Neural progenitor cell (in vitro differentiated cells): ENCODE data around the gene NUTF2. TPM values are rescaled to one million over a fixed set of nuclear protein-coding genes. Genes with fewer than 3 reads are reported as not detected.

Source experiments
- DNase-seq: peaks from one replicate; pipeline ENCODE4 v3.0.0-alpha.2; 2016; ENCODE audit warnings: low spot score
- H2AFZ ChIP-seq: fragments of 200-600 bp; sonication (generic); replicated peaks from 2 replicates; pipeline ENCODE4 v1.6.1; 2016; ENCODE audit warnings: antibody characterized with exemption
- H3F3A ChIP-seq: fragments of 200-600 bp; sonication (generic); 2 replicates; pipeline ENCODE4 v1.6.1; 2016; ENCODE audit warnings: antibody characterized with exemption, low read depth
- H3K27ac ChIP-seq: fragments of 200-600 bp; sonication (generic); 2 replicates; pipeline ENCODE4 v1.5.1; 2016; ENCODE audit warnings: mild to moderate bottlenecking
- H3K27me3 ChIP-seq: fragments of 200-600 bp; sonication (generic); 2 replicates; pipeline ENCODE4 v1.6.1; 2016; ENCODE audit warnings: mild to moderate bottlenecking, moderate library complexity
- H3K36me3 ChIP-seq: fragments of 200-600 bp; sonication (generic); 2 replicates; pipeline ENCODE4 v1.5.1; 2016
- H3K4me1 ChIP-seq: fragments of 200-600 bp; sonication (generic); 2 replicates; pipeline ENCODE4 v1.6.1; 2016; ENCODE audit warnings: mixed run types
- H3K4me2 ChIP-seq: fragments of 200-600 bp; sonication (generic); 2 replicates; pipeline ENCODE4 v1.6.1; 2016
- H3K4me3 ChIP-seq: fragments of 200-600 bp; sonication (generic); 2 replicates; pipeline ENCODE4 v1.5.1; 2016
- H3K79me2 ChIP-seq: fragments of 200-600 bp; sonication (generic); 2 replicates; pipeline ENCODE4 v1.6.1; 2016; ENCODE audit warnings: low read depth
- H3K9ac ChIP-seq: fragments of 200-600 bp; sonication (generic); 2 replicates; pipeline ENCODE4 v1.6.1; 2016
- H3K9me3 ChIP-seq: fragments of 200-600 bp; sonication (generic); 2 replicates; pipeline ENCODE4 v1.5.1; 2016; ENCODE audit warnings: low read depth
- H4K20me1 ChIP-seq: fragments of 200-600 bp; sonication (generic); 2 replicates; pipeline ENCODE4 v1.6.1; 2016; ENCODE audit warnings: low read depth
- H3K27ac Mint-ChIP-seq: 3 replicates; pipeline ENCODE4 v1.8.0; 2021; ENCODE audit warnings: mixed read lengths
- H3K27me3 Mint-ChIP-seq: 2 replicates; pipeline ENCODE4 v1.8.0; 2022; ENCODE audit warnings: low read depth, mild to moderate bottlenecking, inconsistent platforms, moderate library complexity, mixed read lengths; ENCODE audit not compliant: insufficient read depth
- H3K36me3 Mint-ChIP-seq: 3 replicates; pipeline ENCODE4 v1.8.0; 2021; ENCODE audit warnings: mixed read lengths
- H3K4me1 Mint-ChIP-seq: 3 replicates; pipeline ENCODE4 v1.8.0; 2021; ENCODE audit warnings: mixed read lengths
- H3K4me3 Mint-ChIP-seq: 3 replicates; pipeline ENCODE4 v1.8.0; 2021; ENCODE audit warnings: mild to moderate bottlenecking, moderate library complexity, mixed read lengths
- H3K9me3 Mint-ChIP-seq: 3 replicates; pipeline ENCODE4 v1.8.0; 2020; ENCODE audit warnings: mixed read lengths
- CTCF ChIP-seq: fragments of 200-600 bp; sonication (generic); IDR thresholded peaks from 2 replicates; pipeline ENCODE4 v1.5.1; 2017; ENCODE audit warnings: antibody characterized with exemption, mild to moderate bottlenecking
- EZH2 ChIP-seq: fragments of 200-600 bp; sonication (generic); IDR thresholded peaks from 2 replicates; pipeline ENCODE4 v1.6.1; 2017; ENCODE audit warnings: antibody characterized with exemption, mild to moderate bottlenecking, moderate library complexity
- EZH2phosphoT487 ChIP-seq: fragments of 200-600 bp; sonication (generic); IDR thresholded peaks from 2 replicates; pipeline ENCODE4 v1.6.1; 2017; ENCODE audit warnings: antibody characterized with exemption
- total RNA-seq: library from RNA; depleted of rRNA; stranded (reverse); fragments of >200 nt; gene quantifications from 2 replicates; pipeline ENCODE4 v1.2.3, GENCODE V29; 2015; ENCODE audit warnings: low replicate concordance

NUTF2 gene
- total RNA-seq, 1 donor from 2014 or later = 133 TPM

DNA sequence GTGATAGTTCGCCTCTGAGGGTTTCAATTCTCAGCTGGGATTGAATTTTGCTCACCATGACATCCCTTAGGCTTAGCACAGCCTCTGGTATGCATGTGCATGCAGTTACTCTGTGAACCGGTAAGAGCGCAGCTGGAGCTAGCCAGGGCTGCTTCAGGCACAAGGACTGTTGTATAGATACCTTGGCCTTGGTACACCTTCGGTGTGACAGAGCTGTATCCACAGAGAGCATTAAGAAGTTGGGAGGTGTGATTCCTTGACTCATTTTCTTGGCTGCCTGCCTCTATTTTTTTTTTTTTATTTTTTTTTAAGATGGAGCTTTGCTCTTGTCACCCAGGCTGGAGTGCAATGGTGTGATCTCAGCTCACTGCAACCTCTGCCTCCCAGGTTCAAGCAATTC is 2.2 kb upstream of the NUTF2 start:
- Histone ChIP-seq H2AFZ (no peak overlapping the region), H3K27me3 (no peaks in the 10 kb centered on the region), H3F3A (peaks cover 38% of the 10 kb centered on the region), H3K36me3 (no peaks in the 10 kb centered on the region), H3K4me1 (peaks cover 32% of the 10 kb centered on the region), H3K4me2 (peak overlapping the region; percentile 91), H3K9ac (no peak overlapping the region), H3K4me3 (peak overlapping the region; percentile 96), H3K27ac (no peak overlapping the region), H4K20me1 (peaks cover 48% of the 10 kb centered on the region), H3K79me2 (peaks cover 59% of the 10 kb centered on the region), H3K9me3 (no peaks in the 10 kb centered on the region)
- H3K36me3 Mint-ChIP-seq = peaks cover 7% of the 10 kb centered on the region
- no peaks in the 10 kb centered on the region for H3K9me3 Mint-ChIP-seq
- H3K27me3 Mint-ChIP-seq = no peaks in the 10 kb centered on the region
- H3K4me1 Mint-ChIP-seq = peaks cover 46% of the 10 kb centered on the region
- H3K4me3 Mint-ChIP-seq = peak overlapping the region; percentile 93
- H3K27ac Mint-ChIP-seq = no peak overlapping the region
- TF ChIP-seq EZH2phosphoT487 (no peak), EZH2 (no peak), CTCF (no peak)
- peak; percentile 50 for DNase-seq

GRCh38 chr16:67845291-67846062 is 1.3 kb upstream of the NUTF2 start:
- H3F3A ChIP-seq = peaks cover 38% of the 10 kb centered on the region
- peak overlapping the region; percentile 31 for H3K9ac ChIP-seq
- no peaks in the 10 kb centered on the region for H3K27me3 ChIP-seq
- peaks cover 10% of the 10 kb centered on the region for H3K36me3 Mint-ChIP-seq
- H3K27ac ChIP-seq = peak overlapping the region; percentile 69
- DNase-seq = no peak
- H2AFZ ChIP-seq = no peak overlapping the region
- peaks cover 32% of the 10 kb centered on the region for H3K4me1 ChIP-seq
- H3K36me3 ChIP-seq = no peaks in the 10 kb centered on the region
- peak overlapping the region; percentile 97 for H3K27ac Mint-ChIP-seq
- peak overlapping the region; percentile 99 for H3K4me3 ChIP-seq
- H4K20me1 ChIP-seq = peaks cover 50% of the 10 kb centered on the region
- H3K4me3 Mint-ChIP-seq = peak overlapping the region; percentile 86
- no peak for TF ChIP-seq EZH2phosphoT487
- TF ChIP-seq EZH2 = no peak
- TF ChIP-seq CTCF = no peak
- H3K9me3 ChIP-seq = no peaks in the 10 kb centered on the region
- H3K9me3 Mint-ChIP-seq = no peaks in the 10 kb centered on the region
- H3K27me3 Mint-ChIP-seq = no peaks in the 10 kb centered on the region
- peaks cover 46% of the 10 kb centered on the region for H3K4me1 Mint-ChIP-seq
- H3K4me2 ChIP-seq = peak overlapping the region; percentile 91
- peaks cover 68% of the 10 kb centered on the region for H3K79me2 ChIP-seq

- Histone ChIP-seq H3K4me2 (peak overlapping the region; percentile 91), H3K4me3 (peak overlapping the region; percentile 99), H3K4me1 (peaks cover 32% of the 10 kb centered on the region), H3K9me3 (no peaks in the 10 kb centered on the region), H2AFZ (no peak overlapping the region), H3K79me2 (peaks cover 74% of the 10 kb centered on the region), H3F3A (peaks cover 38% of the 10 kb centered on the region), H3K9ac (peak overlapping the region; percentile 31), H3K27ac (peak overlapping the region; percentile 69), H4K20me1 (peaks cover 55% of the 10 kb centered on the region), H3K27me3 (no peaks in the 10 kb centered on the region), H3K36me3 (no peaks in the 10 kb centered on the region)
- peak overlapping the region; percentile 86 for H3K4me3 Mint-ChIP-seq
- peak overlapping the region; percentile 97 for H3K27ac Mint-ChIP-seq
- peaks cover 46% of the 10 kb centered on the region for H3K4me1 Mint-ChIP-seq
- H3K27me3 Mint-ChIP-seq = no peaks in the 10 kb centered on the region
- H3K36me3 Mint-ChIP-seq = peaks cover 10% of the 10 kb centered on the region
- DNase-seq = no peak
- TF ChIP-seq CTCF = no peak
- no peak for TF ChIP-seq EZH2phosphoT487
- no peak for TF ChIP-seq EZH2
- H3K9me3 Mint-ChIP-seq = no peaks in the 10 kb centered on the region
Measured at GRCh38 chr16:67846063-67846319, 742 bp upstream of the NUTF2 start.
